ENCODE data around the gene XCL1. TPM values are rescaled to one million over a fixed set of nuclear protein-coding genes. Genes with fewer than 3 reads are reported as not detected.

The XCL1 gene
- total RNA-seq, 2 donors from 2014 or later, result 0.75 to 1.4 TPM

DNA sequence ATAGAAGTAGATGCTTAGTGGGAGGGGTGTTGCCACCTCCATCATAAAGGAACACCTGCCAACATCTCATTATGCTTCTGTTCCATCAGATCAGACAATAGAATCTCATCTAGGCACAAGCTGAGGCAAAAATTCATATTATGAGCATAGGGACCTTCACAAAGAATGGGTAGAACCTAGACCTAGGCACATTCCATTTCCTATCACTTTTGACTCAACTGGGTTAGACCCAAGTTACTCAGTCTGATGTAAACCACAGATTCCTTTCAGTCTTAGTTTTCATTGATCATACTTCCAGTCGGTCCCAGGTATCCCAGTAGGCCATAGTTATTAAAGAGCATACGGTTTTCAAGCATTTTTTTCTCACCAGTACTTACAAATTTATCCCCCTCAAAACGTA, 21.7 kb downstream of the XCL1 start:
- Mint-ChIP-seq H3K4me3 (no peak overlapping the region), H3K4me1 (peaks cover 2% of the 10 kb centered on the region), H3K27ac (no peak overlapping the region), H3K9me3 (peaks cover 4% of the 10 kb centered on the region), H3K36me3 (ENCODE audit: low read depth) (no peaks in the 10 kb centered on the region), H3K27me3 (ENCODE audit: insufficient read depth) (no peaks in the 10 kb centered on the region)
- 86 to 87% methylated on average over 1 to 2 of the region's 3 CpGs for WGBS, 2 experiments (ENCODE audit: insufficient coverage in 1 of 2, insufficient read length in 1 of 2)
- TF ChIP-seq, protein P1, sequence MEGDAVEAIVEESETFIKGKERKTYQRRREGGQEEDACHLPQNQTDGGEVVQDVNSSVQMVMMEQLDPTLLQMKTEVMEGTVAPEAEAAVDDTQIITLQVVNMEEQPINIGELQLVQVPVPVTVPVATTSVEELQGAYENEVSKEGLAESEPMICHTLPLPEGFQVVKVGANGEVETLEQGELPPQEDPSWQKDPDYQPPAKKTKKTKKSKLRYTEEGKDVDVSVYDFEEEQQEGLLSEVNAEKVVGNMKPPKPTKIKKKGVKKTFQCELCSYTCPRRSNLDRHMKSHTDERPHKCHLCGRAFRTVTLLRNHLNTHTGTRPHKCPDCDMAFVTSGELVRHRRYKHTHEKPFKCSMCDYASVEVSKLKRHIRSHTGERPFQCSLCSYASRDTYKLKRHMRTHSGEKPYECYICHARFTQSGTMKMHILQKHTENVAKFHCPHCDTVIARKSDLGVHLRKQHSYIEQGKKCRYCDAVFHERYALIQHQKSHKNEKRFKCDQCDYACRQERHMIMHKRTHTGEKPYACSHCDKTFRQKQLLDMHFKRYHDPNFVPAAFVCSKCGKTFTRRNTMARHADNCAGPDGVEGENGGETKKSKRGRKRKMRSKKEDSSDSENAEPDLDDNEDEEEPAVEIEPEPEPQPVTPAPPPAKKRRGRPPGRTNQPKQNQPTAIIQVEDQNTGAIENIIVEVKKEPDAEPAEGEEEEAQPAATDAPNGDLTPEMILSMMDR (conservative IDR thresholded peaks at IDR 0.05), result no peak
- Histone ChIP-seq H3K4me3 (ENCODE audit: low read length) (no peak overlapping the region), H3K36me3 (ENCODE audit: control insufficient read depth, insufficient read depth, low read length) (no peaks in the 10 kb centered on the region), H3K27me3 (ENCODE audit: control insufficient read depth, insufficient read depth, low read length, poor library complexity, severe bottlenecking) (no peaks in the 10 kb centered on the region), H3K9me3 (ENCODE audit: control insufficient read depth, low read length) (no peaks in the 10 kb centered on the region), H3K4me1 (ENCODE audit: control insufficient read depth, insufficient read depth, low read length) (no peaks in the 10 kb centered on the region), H3K27ac (ENCODE audit: low read depth, low read length) (no peak overlapping the region), H3K9ac (ENCODE audit: extremely low read depth, low read length, poor library complexity, severe bottlenecking) (no peak overlapping the region)
- DNase-seq, result no peak

DNA sequence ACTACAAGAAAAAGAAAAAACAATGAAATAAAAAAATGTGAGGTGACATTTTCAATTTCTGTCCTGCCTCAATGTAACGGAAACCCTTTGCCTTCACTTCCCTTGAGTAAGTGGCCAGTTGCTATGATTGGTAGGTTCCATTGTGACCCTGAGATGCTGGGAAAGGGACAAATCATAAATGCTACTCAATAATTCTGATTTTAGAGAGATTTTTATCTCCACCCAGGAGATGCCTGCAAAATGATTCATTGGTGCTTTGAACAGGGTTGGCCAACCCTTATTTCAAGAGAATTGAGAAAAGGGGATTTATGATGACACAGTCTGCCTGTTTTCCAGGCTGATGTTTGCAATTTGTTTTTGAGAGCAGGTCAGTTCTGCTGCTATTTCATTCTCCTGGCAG, 22.5 kb downstream of the XCL1 start:
- H3K27ac ChIP-seq (ENCODE audit: low read depth, low read length), result no peak overlapping the region
- peaks cover 4% of the 10 kb centered on the region for H3K9me3 Mint-ChIP-seq
- TF ChIP-seq, protein P1 (conservative IDR thresholded peaks at IDR 0.05), result no peak
- H3K4me3 ChIP-seq (ENCODE audit: low read length), result no peak overlapping the region
- 95% methylated on average over 1 of the region's 1 CpG; no CpG with 5 or more reads in 1 of the 2 experiments for WGBS, 2 experiments (ENCODE audit: insufficient coverage in 1 of 2, insufficient read length in 1 of 2)
- H3K27me3 ChIP-seq (ENCODE audit: control insufficient read depth, insufficient read depth, low read length, poor library complexity, severe bottlenecking), result no peaks in the 10 kb centered on the region
- H3K27me3 Mint-ChIP-seq (ENCODE audit: insufficient read depth), result no peaks in the 10 kb centered on the region
- H3K9me3 ChIP-seq (ENCODE audit: control insufficient read depth, low read length), result no peaks in the 10 kb centered on the region
- H3K9ac ChIP-seq (ENCODE audit: extremely low read depth, low read length, poor library complexity, severe bottlenecking), result no peak overlapping the region
- H3K36me3 ChIP-seq (ENCODE audit: control insufficient read depth, insufficient read depth, low read length), result no peaks in the 10 kb centered on the region
- H3K4me1 Mint-ChIP-seq, result peaks cover 2% of the 10 kb centered on the region
- H3K4me1 ChIP-seq (ENCODE audit: control insufficient read depth, insufficient read depth, low read length), result no peaks in the 10 kb centered on the region
- H3K27ac Mint-ChIP-seq, result no peak overlapping the region
- no peaks in the 10 kb centered on the region for H3K36me3 Mint-ChIP-seq (ENCODE audit: low read depth)
- H3K4me3 Mint-ChIP-seq, result no peak overlapping the region
- DNase-seq, result no peak

DNA sequence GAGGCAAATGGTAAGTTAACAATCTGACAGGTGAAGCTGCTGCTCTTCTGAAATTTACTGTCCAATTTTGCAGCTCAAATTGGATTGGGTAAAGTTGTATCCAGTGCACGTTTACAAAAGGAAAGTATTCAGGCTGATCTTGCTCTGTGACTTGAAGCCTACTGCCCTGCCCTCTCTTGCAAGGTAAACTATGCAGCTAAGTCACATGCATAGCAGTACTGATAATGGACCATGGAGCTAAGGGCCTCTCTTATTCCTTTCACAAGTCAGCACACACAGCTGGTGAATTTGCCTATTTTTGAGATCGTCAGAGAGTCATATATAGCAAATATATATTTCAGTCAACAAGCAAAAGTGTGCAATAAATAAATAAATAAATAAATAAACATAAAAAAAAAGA, 23.2 kb downstream of the XCL1 start:
- no peaks in the 10 kb centered on the region for H3K36me3 Mint-ChIP-seq (ENCODE audit: low read depth)
- no peak overlapping the region for H3K9ac ChIP-seq (ENCODE audit: extremely low read depth, low read length, poor library complexity, severe bottlenecking)
- no peak overlapping the region for H3K4me3 Mint-ChIP-seq
- H3K27me3 Mint-ChIP-seq (ENCODE audit: insufficient read depth), result no peaks in the 10 kb centered on the region
- no peaks in the 10 kb centered on the region for H3K4me1 ChIP-seq (ENCODE audit: control insufficient read depth, insufficient read depth, low read length)
- H3K27me3 ChIP-seq (ENCODE audit: control insufficient read depth, insufficient read depth, low read length, poor library complexity, severe bottlenecking), result no peaks in the 10 kb centered on the region
- H3K27ac ChIP-seq (ENCODE audit: low read depth, low read length), result no peak overlapping the region
- H3K9me3 ChIP-seq (ENCODE audit: control insufficient read depth, low read length), result no peaks in the 10 kb centered on the region
- no peaks in the 10 kb centered on the region for H3K36me3 ChIP-seq (ENCODE audit: control insufficient read depth, insufficient read depth, low read length)
- no peak overlapping the region for H3K27ac Mint-ChIP-seq
- H3K9me3 Mint-ChIP-seq, result peaks cover 4% of the 10 kb centered on the region
- H3K4me3 ChIP-seq (ENCODE audit: low read length), result no peak overlapping the region
- 79 to 89% methylated on average over 1 to 2 of the region's 2 CpGs for WGBS, 2 experiments (ENCODE audit: insufficient coverage in 1 of 2, insufficient read length in 1 of 2)
- no peak for DNase-seq
- peaks cover 2% of the 10 kb centered on the region for H3K4me1 Mint-ChIP-seq
- TF ChIP-seq, protein P1 (conservative IDR thresholded peaks at IDR 0.05), result no peak

Measured in endodermal cell (in vitro differentiated cells).